K562 (cell line): ENCODE measurements around the gene HS2ST1. TPM values are rescaled to one million over a fixed set of nuclear protein-coding genes. Genes with fewer than 3 reads are reported as not detected.

Source experiments
- ATAC-seq: fragments of 200-7000 bp; cut with Tn5 transposase; 3 replicates; pipeline ENCODE4 v1.9.1; 2020; ENCODE audit warnings: moderate library complexity
- BruUV-seq: library from RNA; stranded (reverse); fragments of 400-500 nt; replicated peaks from 2 replicates; lab custom pipeline; 2021; lab: Mats Ljungman, UMichigan
- CTCF ChIA-PET: fragments of 300-600 bp; formaldehyde crosslinking; extraction: SDS; loops from one replicate; lab custom pipeline; 2021; ENCODE audit warnings: low intra/inter-chr PET ratio; lab: Yijun Ruan, JAX
- POLR2A ChIA-PET: fragments of 300-600, 350-650 bp; sonication (Branson Sonifier 250); formaldehyde crosslinking; extraction: SDS; loops from one replicate; lab custom pipeline; 2021; ENCODE audit warnings: antibody characterized with exemption, inconsistent platforms; lab: Yijun Ruan, JAX
- DNase-seq, 4 experiments: peaks; one replicate each; pipeline versions ENCODE4 v3.0.0 to v3.0.0-alpha.2; 2011 to 2018; ENCODE audit warnings: low spot score in 3 of 4, mixed read lengths in 3 of 4; ENCODE audit errors: extremely low read depth in 1 of 4
- FAIRE-seq: peaks from 2 replicates; lab custom pipeline; 2011; peaks lifted over from hg19 to GRCh38; lab: Jason Lieb, UNC
- H2AFZ ChIP-seq: 2 replicates; pipeline ENCODE4 v1.6.0; 2011; ENCODE audit warnings: low read depth, low read length, control low read depth, inconsistent platforms
- H3K27ac ChIP-seq: fragments of 200-600 bp; 3 replicates; pipeline ENCODE4 v1.8.0; 2011; ENCODE audit warnings: low read depth, mild to moderate bottlenecking, control low read depth, inconsistent platforms, low read length, moderate library complexity, mixed read lengths; ENCODE audit errors: extremely low read depth
- H3K27me3 ChIP-seq, 2 experiments: fragments of 300-600 bp in 1 of 2; 2 replicates in 1 of 2; 3 replicates in 1 of 2; pipeline versions ENCODE4 v1.6.0 to v1.8.0; 2011; ENCODE audit warnings: inconsistent platforms in 2 of 2, low read length in 2 of 2, mild to moderate bottlenecking in 1 of 2, mixed read lengths in 1 of 2, moderate library complexity in 1 of 2; ENCODE audit not compliant: control insufficient read depth in 2 of 2, insufficient read depth in 2 of 2
- H3K36me3 ChIP-seq: fragments of 300-600 bp; 3 replicates; pipeline ENCODE4 v1.8.0; 2011; ENCODE audit warnings: mild to moderate bottlenecking, low read length, inconsistent platforms; ENCODE audit not compliant: control insufficient read depth, insufficient read depth
- H3K4me1 ChIP-seq, 2 experiments: fragments of 200-600 bp in 1 of 2; replicated peaks in 1 of 2; 2 replicates in 1 of 2; 3 replicates in 1 of 2; pipeline versions ENCODE4 v1.5.1 to v1.8.0; 2011; ENCODE audit warnings: inconsistent platforms in 2 of 2, low read length in 2 of 2, mild to moderate bottlenecking in 1 of 2, mixed read lengths in 1 of 2, moderate library complexity in 1 of 2; ENCODE audit not compliant: control insufficient read depth in 2 of 2, insufficient read depth in 2 of 2
- H3K4me2 ChIP-seq: 2 replicates; pipeline ENCODE4 v1.6.1; 2011; ENCODE audit warnings: low read length, control low read depth, inconsistent platforms, mixed read lengths; ENCODE audit not compliant: insufficient read depth
- H3K4me3 ChIP-seq: fragments of 200-600 bp; sonication (generic), shearing (Covaris generic); 2 replicates; pipeline ENCODE4 v1.5.1; 2016; ENCODE audit warnings: control low read depth, inconsistent platforms
- H3K79me2 ChIP-seq: fragments of 200-600 bp; 3 replicates; pipeline ENCODE4 v1.8.0; 2011; ENCODE audit warnings: low read length, inconsistent platforms; ENCODE audit not compliant: control insufficient read depth, insufficient read depth
- H3K9ac ChIP-seq, 2 experiments: 2 replicates each; pipeline versions ENCODE4 v1.6.0 to v1.6.1; 2011; ENCODE audit warnings: low read depth in 2 of 2, low read length in 2 of 2, control low read depth in 1 of 2, inconsistent platforms in 1 of 2, mild to moderate bottlenecking in 1 of 2, mixed read lengths in 1 of 2; ENCODE audit not compliant: insufficient read depth in 1 of 2
- H3K9me1 ChIP-seq: one replicate; pipeline ENCODE4 v1.6.0; 2011; ENCODE audit warnings: inconsistent platforms, mild to moderate bottlenecking, low read length, moderate library complexity; ENCODE audit not compliant: control insufficient read depth, insufficient read depth
- H3K9me3 ChIP-seq: replicated peaks from 2 replicates; pipeline ENCODE4 v1.5.1; 2011; ENCODE audit warnings: low read depth, low read length, inconsistent platforms; ENCODE audit not compliant: control insufficient read depth, insufficient read depth
- H4K20me1 ChIP-seq: replicated peaks from 2 replicates; pipeline ENCODE4 v1.6.1; 2011; ENCODE audit warnings: low read length, inconsistent platforms, mixed read lengths; ENCODE audit not compliant: control insufficient read depth, insufficient read depth
- CHAMP1 ChIP-seq: fragments of 450-650 bp; IDR thresholded peaks from 2 replicates; pipeline ENCODE4 v1.6.1; 2016; ENCODE audit warnings: mild to moderate bottlenecking
- DMBX1 ChIP-seq: fragments of 250-450 bp; sonication (Bioruptor Pico); IDR thresholded peaks from 2 replicates; pipeline ENCODE4 v1.8.0; 2022; ENCODE audit warnings: inconsistent platforms, mild to moderate bottlenecking, moderate library complexity, borderline replicate concordance
- EHMT2 ChIP-seq: fragments of 450-650 bp; IDR thresholded peaks from 2 replicates; pipeline ENCODE4 v1.6.1; 2018; ENCODE audit warnings: antibody characterized with exemption
- FOXK2 ChIP-seq, 2 experiments: fragments of 450-650 bp; IDR thresholded peaks in 1 of 2; conservative IDR thresholded peaks in 1 of 2; 2 replicates each; pipeline ENCODE4 v1.6.1; 2016; ENCODE audit warnings: low read depth in 2 of 2, mild to moderate bottlenecking in 1 of 2
- FOXM1 ChIP-seq, 2 experiments: fragments of 450-650 bp in 1 of 2; sonication (generic) in 1 of 2; formaldehyde crosslinking in 1 of 2; IDR thresholded peaks; 2 replicates each; pipeline versions ENCODE4 v1.6.1 to v1.9.0; 2017 to 2022; ENCODE audit warnings: low read depth in 2 of 2, mild to moderate bottlenecking in 2 of 2, missing genetic modification reagents in 1 of 2, moderate library complexity in 1 of 2
- REST ChIP-seq, 2 experiments: fragments of 450-650 bp; formaldehyde crosslinking in 1 of 2; IDR thresholded peaks; 2 replicates each; pipeline versions ENCODE4 v1.4.0 to v1.6.1; 2014 to 2020; ENCODE audit warnings: mild to moderate bottlenecking in 2 of 2, borderline replicate concordance in 1 of 2, low read depth in 1 of 2
- WGBS: fragments of 100-300 bp; shearing (Covaris generic); methylation state at CpG from one replicate; pipeline ENCODE4 v1.1.6; 2016; ENCODE audit warnings: low coverage, mixed read lengths; ENCODE audit not compliant: insufficient coverage; ENCODE audit errors: missing lambda C conversion rate; 5-methylcytosine and 5-hydroxymethylcytosine counted together
- in situ Hi-C: fragments of 300-500 bp; cut with MboI; formaldehyde crosslinking; loops from 4 replicates; pipeline ENCODE4 v1.15.0; 2018; ENCODE audit warnings: inconsistent platforms, mixed read lengths
- intact Hi-C: fragments of 100-400 bp; cut with micrococcal nuclease; formaldehyde crosslinking; loops from 2 replicates; pipeline ENCODE4 v1.14.2; 2022
- polyA plus RNA-seq, 8 experiments: library from polyadenylated mRNA; depleted of rRNA in 4 of 8; stranded (reverse) in 5 of 8; unstranded in 3 of 8; fragments of >200 nt; fragmentation: Nextera tagmentation in 2 of 8; fragmentation: Illumina TruSeq in 1 of 8; extraction: Ambion mirVana in 2 of 8; extraction: Trizol in 1 of 8; gene quantifications; 2 replicates each; pipeline versions ENCODE4 v1.2.1 to v1.2.3, GENCODE V29; 2011 to 2014; ENCODE audit warnings: inconsistent platforms in 1 of 8, missing spikeins in 1 of 8
- total RNA-seq, 7 experiments: library from RNA; depleted of rRNA in 6 of 7; stranded (reverse); fragments of >200 nt in 6 of 7; fragmentation: Illumina TruSeq in 2 of 7; extraction: Trizol in 2 of 7; gene quantifications; 2 replicates each; pipeline versions ENCODE4 v1.2.1 to v1.2.3, GENCODE V29; 2011 to 2021; ENCODE audit warnings: low replicate concordance in 1 of 7
- TF ChIP-seq, protein P1 (sequence below): sonication (generic); formaldehyde crosslinking; IDR thresholded peaks from 2 replicates; pipeline ENCODE4 v1.8.0; 2023; ENCODE audit warnings: mild to moderate bottlenecking, missing genetic modification reagents

The HS2ST1 gene
- total and polyA plus RNA-seq, 9 of the 15 experiments (the other 6 are each of a cell fraction or from before 2014, with no cell fraction given) = 7.7 to 43.3 (median 25.8) TPM

GRCh38 chr1:87024936-87025540 is 110.6 kb downstream of the HS2ST1 start:
- Histone ChIP-seq H3K79me2 (peaks cover 80% of the 10 kb centered on the region), H3K27ac (peak overlapping the region; percentile 40; the same call in 2 of the 3 replicates), H2AFZ (peak overlapping the region; percentile 9; the same call in 1 of the 2 replicates), H3K4me1 (peaks cover 7 to 8% of the 10 kb centered on the region in 2 experiments; a peak in 3 of 5 replicates), H4K20me1 (no peaks in the 10 kb centered on the region), H3K9ac (peak overlapping the region in 1 of 2 experiments; percentile 21; a peak in 1 of 4 replicates), H3K4me3 (no peak overlapping the region), H3K9me3 (no peaks in the 10 kb centered on the region), H3K27me3 (no peaks in the 10 kb centered on the region), H3K9me1 (no peaks in the 10 kb centered on the region), H3K4me2 (no peak overlapping the region), H3K36me3 (no peaks in the 10 kb centered on the region; the same call in 2 of the 3 replicates)
- no TSS peak for BruUV-seq
- ATAC-seq (peak; percentile 93), FAIRE-seq (peak; percentile 86), DNase-seq (peak; percentile 29 to 69 (median 46))
- in situ Hi-C loops = no loop called here
- ChIA-PET CTCF (interaction anchor here (0.7 to 2.0 kb wide), 2 partner anchors 191 to 271 kb away, joined by 6 to 12 read pairs; no protein-coding TSS in a partner anchor), POLR2A (no interaction called here)
- WGBS = 40% methylated on average over 2 of the region's 2 CpGs
- intact Hi-C loops = loop anchor here (5.0 kb wide), 2 partner anchors 58 to 243 kb away; no protein-coding TSS in a partner anchor
- TF ChIP-seq, protein P1, sequence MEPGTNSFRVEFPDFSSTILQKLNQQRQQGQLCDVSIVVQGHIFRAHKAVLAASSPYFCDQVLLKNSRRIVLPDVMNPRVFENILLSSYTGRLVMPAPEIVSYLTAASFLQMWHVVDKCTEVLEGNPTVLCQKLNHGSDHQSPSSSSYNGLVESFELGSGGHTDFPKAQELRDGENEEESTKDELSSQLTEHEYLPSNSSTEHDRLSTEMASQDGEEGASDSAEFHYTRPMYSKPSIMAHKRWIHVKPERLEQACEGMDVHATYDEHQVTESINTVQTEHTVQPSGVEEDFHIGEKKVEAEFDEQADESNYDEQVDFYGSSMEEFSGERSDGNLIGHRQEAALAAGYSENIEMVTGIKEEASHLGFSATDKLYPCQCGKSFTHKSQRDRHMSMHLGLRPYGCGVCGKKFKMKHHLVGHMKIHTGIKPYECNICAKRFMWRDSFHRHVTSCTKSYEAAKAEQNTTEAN (CRISPR knock-in tag) = no peak
- peak; percentile 75; the same call in 1 of the 2 replicates for TF ChIP-seq CHAMP1
- TF ChIP-seq EHMT2 = 0 out of 2 replicates have a peak, but pooled peaks have one; percentile 32
- peak; percentile 73 to 88 for TF ChIP-seq FOXK2 (conservative IDR thresholded peaks at IDR 0.05 in 1 of 2, IDR thresholded peaks at IDR 0.05 in 1 of 2; ENCODE audit: low read depth in 2 of 2)
- TF ChIP-seq DMBX1 (CRISPR knock-in tag) = 0 out of 2 replicates have a peak, but pooled peaks have one; percentile 27
- peak; percentile 74; the same call in 1 of the 2 replicates for TF ChIP-seq REST (IDR thresholded peaks at IDR 0.05; ENCODE audit: borderline replicate concordance)
- TF ChIP-seq REST (CRISPR knock-in tag; IDR thresholded peaks at IDR 0.05; ENCODE audit: low read depth) = no peak
- TF ChIP-seq FOXM1 (IDR thresholded peaks at IDR 0.05; ENCODE audit: low read depth) = 0 out of 2 replicates have a peak, but pooled peaks have one; percentile 20
- no peak for TF ChIP-seq FOXM1 (CRISPR knock-in tag; IDR thresholded peaks at IDR 0.05; ENCODE audit: low read depth)
